Measurements from ENCODE around the gene RETREG2. TPM values are rescaled to one million over a fixed set of nuclear protein-coding genes. Genes with fewer than 3 reads are reported as not detected.

Gene RETREG2
- total RNA-seq, 1 donor from 2014 or later, result 34.4 TPM

DNA sequence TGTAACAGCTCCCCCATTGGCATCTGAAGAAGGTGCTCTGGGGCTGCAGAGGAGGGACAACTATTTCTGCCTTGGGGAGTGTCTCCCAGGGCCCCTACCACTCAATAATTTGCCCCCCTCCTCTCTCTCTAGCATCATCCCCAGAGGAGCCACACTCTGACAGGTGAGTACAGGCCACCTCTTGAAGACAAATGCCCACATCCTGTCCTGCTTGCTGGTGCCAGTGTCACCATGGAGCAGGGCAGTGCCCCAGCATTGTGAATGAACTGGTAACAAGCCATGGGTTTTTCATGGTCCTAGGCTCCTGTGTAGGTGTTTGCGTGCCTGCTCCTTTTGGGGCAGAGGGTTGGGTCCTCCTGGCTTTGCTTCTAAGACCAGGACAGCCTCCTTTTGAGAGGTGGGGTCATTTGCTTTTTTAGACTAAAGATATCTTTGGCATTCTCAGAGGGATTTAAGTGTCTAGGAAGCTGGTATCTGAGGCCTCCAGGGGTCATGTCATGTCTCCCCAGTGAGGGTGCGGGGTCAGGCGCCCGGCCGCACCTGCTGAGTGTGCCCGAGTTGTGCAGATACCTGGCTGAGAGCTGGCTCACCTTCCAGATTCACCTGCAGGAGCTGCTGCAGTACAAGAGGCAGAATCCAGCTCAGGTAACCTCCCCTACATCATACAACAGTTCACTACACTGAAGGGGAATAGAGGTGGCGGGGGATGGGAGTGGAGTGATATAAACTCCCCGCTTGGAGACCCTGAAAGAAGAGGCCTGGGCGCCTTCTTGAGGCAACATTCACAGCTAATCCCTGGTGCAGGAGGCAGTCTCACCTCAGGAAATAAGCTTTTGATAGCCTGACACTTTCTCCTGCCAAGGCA is 1.8 kb downstream of the RETREG2 start:
- TF ChIP-seq, protein P1, sequence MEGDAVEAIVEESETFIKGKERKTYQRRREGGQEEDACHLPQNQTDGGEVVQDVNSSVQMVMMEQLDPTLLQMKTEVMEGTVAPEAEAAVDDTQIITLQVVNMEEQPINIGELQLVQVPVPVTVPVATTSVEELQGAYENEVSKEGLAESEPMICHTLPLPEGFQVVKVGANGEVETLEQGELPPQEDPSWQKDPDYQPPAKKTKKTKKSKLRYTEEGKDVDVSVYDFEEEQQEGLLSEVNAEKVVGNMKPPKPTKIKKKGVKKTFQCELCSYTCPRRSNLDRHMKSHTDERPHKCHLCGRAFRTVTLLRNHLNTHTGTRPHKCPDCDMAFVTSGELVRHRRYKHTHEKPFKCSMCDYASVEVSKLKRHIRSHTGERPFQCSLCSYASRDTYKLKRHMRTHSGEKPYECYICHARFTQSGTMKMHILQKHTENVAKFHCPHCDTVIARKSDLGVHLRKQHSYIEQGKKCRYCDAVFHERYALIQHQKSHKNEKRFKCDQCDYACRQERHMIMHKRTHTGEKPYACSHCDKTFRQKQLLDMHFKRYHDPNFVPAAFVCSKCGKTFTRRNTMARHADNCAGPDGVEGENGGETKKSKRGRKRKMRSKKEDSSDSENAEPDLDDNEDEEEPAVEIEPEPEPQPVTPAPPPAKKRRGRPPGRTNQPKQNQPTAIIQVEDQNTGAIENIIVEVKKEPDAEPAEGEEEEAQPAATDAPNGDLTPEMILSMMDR (conservative IDR thresholded peaks at IDR 0.05; ENCODE audit: low read depth, low read length), result no peak
- no peak for DNase-seq (ENCODE audit: low read depth)
- no peak overlapping the region for H3K4me3 ChIP-seq (ENCODE audit: low read depth, low read length)

- TF ChIP-seq, protein P1 (conservative IDR thresholded peaks at IDR 0.05; ENCODE audit: low read depth, low read length), result no peak
- H3K4me3 ChIP-seq (ENCODE audit: low read depth, low read length), result no peak overlapping the region
Observed at GRCh38 chr2:219180961-219181360, 2.9 kb downstream of the RETREG2 start.

DNA sequence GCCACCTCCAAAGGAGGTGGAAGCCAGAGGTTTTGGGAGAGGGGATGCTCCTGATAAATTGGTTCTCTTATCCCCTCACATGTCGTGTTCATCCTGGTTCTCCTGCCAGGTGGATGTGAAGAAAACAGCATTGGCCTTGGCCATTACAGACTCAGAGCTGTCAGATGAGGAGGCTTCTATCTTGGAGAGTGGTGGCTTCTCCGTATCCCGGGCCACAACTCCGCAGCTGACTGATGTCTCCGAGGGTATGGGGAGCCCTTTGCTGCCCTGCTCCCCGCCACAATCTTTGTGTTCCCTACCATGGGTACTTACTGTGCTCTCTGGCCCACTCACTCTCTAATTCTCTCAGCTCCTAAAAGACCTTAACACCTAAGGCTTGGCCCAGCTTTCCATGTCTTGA is 3.5 kb downstream of the RETREG2 start:
- TF ChIP-seq, protein P1 (conservative IDR thresholded peaks at IDR 0.05; ENCODE audit: low read depth, low read length), result no peak
- no peak for DNase-seq (ENCODE audit: low read depth)
- no peak overlapping the region for H3K4me3 ChIP-seq (ENCODE audit: low read depth, low read length)

More at GRCh38 chr2:219180961-219181360, 2.9 kb downstream of the RETREG2 start:
- DNase-seq (ENCODE audit: low read depth), result no peak

- DNase-seq (ENCODE audit: low read depth), result no peak
- TF ChIP-seq, protein P1 (conservative IDR thresholded peaks at IDR 0.05; ENCODE audit: low read depth, low read length), result no peak
- no peak overlapping the region for H3K4me3 ChIP-seq (ENCODE audit: low read depth, low read length)
Observed at GRCh38 chr2:219182331-219183150, 4.5 kb downstream of the RETREG2 start.

- DNase-seq (ENCODE audit: low read depth), result no peak
- H3K4me3 ChIP-seq (ENCODE audit: low read depth, low read length), result no peak overlapping the region
- TF ChIP-seq, protein P1 (conservative IDR thresholded peaks at IDR 0.05; ENCODE audit: low read depth, low read length), result no peak
Observed at GRCh38 chr2:219183151-219183772, 5.2 kb downstream of the RETREG2 start.

DNA sequence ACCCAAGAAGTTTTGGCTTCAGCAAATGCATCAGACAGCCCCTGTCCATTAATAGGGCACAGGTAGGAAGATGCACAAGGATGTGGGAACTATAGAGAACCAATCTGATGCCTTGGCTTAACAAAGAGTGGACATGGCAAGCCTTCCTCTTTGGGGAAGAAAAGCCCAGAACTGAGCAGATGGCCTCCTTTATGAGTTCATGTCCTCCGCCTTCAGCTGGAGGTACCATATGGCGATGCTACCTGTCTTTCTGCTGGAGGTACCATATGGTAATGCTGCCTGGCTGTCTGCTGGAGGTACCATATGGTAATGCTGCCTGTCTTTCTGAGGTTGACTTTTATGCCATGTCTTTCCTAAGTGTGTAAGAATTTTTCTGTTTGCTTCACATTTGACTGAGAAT is 6.0 kb downstream of the RETREG2 start:
- DNase-seq (ENCODE audit: low read depth), result no peak
- no peak overlapping the region for H3K4me3 ChIP-seq (ENCODE audit: low read depth, low read length)
- TF ChIP-seq, protein P1 (conservative IDR thresholded peaks at IDR 0.05; ENCODE audit: low read depth, low read length), result no peak

All from epithelial cell of proximal tubule (primary cell).